Lung (tissue), 12 donors: ENCODE measurements around the gene MICAL2. TPM values are rescaled to one million over a fixed set of nuclear protein-coding genes. Genes with fewer than 3 reads are reported as not detected.

ENCODE experiments used
- ATAC-seq: fragments of 200-7000 bp; cut with Tn5 transposase; one replicate; pipeline ENCODE4 v1.9.1; 2020; ENCODE audit warnings: moderate number of reproducible peaks; ENCODE audit not compliant: insufficient read depth, low FRiP score
- DNase-seq, 3 donors: peaks; one replicate each; pipeline ENCODE4 v3.0.0-alpha.2; 2013 to 2017
- H3K27ac ChIP-seq, 2 donors: one replicate each; pipeline ENCODE4 v1.5.1; 2013; ENCODE audit warnings: mild to moderate bottlenecking in 2 of 2, moderate library complexity in 2 of 2, control low read depth in 1 of 2, inconsistent platforms in 1 of 2, low read depth in 1 of 2, low read length in 1 of 2
- H3K27me3 ChIP-seq, 3 donors: one replicate each; pipeline ENCODE4 v1.5.1; 2013; ENCODE audit warnings: low read length in 2 of 3; ENCODE audit not compliant: control insufficient read depth in 3 of 3, insufficient read depth in 3 of 3
- H3K36me3 ChIP-seq, 4 donors: one replicate each; pipeline ENCODE4 v1.5.1; 2013; ENCODE audit warnings: low read length in 4 of 4, mild to moderate bottlenecking in 1 of 4, moderate library complexity in 1 of 4; ENCODE audit not compliant: control insufficient read depth in 4 of 4, insufficient read depth in 4 of 4
- H3K4me1 ChIP-seq, 5 donors: one replicate each; pipeline ENCODE4 v1.5.1; 2013; ENCODE audit warnings: low read length in 5 of 5, mild to moderate bottlenecking in 2 of 5, moderate library complexity in 1 of 5; ENCODE audit not compliant: control insufficient read depth in 5 of 5, insufficient read depth in 5 of 5
- H3K4me3 ChIP-seq: one replicate; pipeline ENCODE4 v1.5.1; 2013; ENCODE audit warnings: mild to moderate bottlenecking, control low read depth, moderate library complexity
- H3K9ac ChIP-seq, 2 donors: one replicate each; pipeline ENCODE4 v1.5.1; 2013; ENCODE audit warnings: low read length in 2 of 2, control low read depth in 1 of 2; ENCODE audit not compliant: insufficient read depth in 1 of 2
- H3K9me3 ChIP-seq, 4 donors: one replicate each; pipeline ENCODE4 v1.5.1; 2013; ENCODE audit warnings: low read length in 3 of 4, mild to moderate bottlenecking in 1 of 4, moderate library complexity in 1 of 4; ENCODE audit not compliant: control insufficient read depth in 4 of 4, insufficient read depth in 3 of 4
- CTCF ChIP-seq: IDR thresholded peaks from 2 replicates; pipeline ENCODE4 v1.5.1; 2012; ENCODE audit warnings: mild to moderate bottlenecking; ENCODE audit errors: control extremely low read depth, extremely low read depth
- WGBS, 2 donors: extraction: QIAGEN DNeasy Blood & Tissue Kit; methylation state at CpG; one replicate each; pipeline ENCODE4 v1.1.7; 2013; 5-methylcytosine and 5-hydroxymethylcytosine counted together
- polyA plus RNA-seq, 2 donors: library from polyadenylated mRNA; stranded (reverse); fragments of 200-250 nt; gene quantifications; one replicate each; pipeline ENCODE4 v1.2.1, GENCODE V29; 2013
- total RNA-seq, 2 donors: library from RNA; depleted of rRNA in 1 of 2; stranded (reverse); fragments of >200 nt in 1 of 2; gene quantifications; one replicate each; pipeline ENCODE4 v1.2.1, GENCODE V29; 2014 to 2021
- donor health status: control.
- donor health status: control.
- donor health status: Bipolar disorder and iron deficiency.
- donor health status: healthy.
- donor health status: DM: yes; HTN: yes; CAD: no.

MICAL2 gene
- total and polyA plus RNA-seq, 4 donors = 38.2 to 218 (median 99.6) TPM

GRCh38 chr11:12245549-12246016 is 135.2 kb downstream of the MICAL2 start:
- 78 to 92% methylated on average over 3 of the region's 3 CpGs for WGBS, 2 donors
- ATAC-seq (peak; percentile 21), DNase-seq (no peak)
- H3K27me3 ChIP-seq = no peaks in the 10 kb centered on the region
- H3K9me3 ChIP-seq = no peaks in the 10 kb centered on the region
- no peak for TF ChIP-seq CTCF
- H3K4me3 ChIP-seq = no peak overlapping the region
- peaks cover 0 to 15% (median 3%) of the 10 kb centered on the region in 4 donors for H3K36me3 ChIP-seq
- no peak overlapping the region for H3K9ac ChIP-seq
- peak overlapping the region in 1 of 2 donors; percentile 1 for H3K27ac ChIP-seq
- H3K4me1 ChIP-seq = peaks cover 9 to 24% (median 15%) of the 10 kb centered on the region in 5 donors

GRCh38 chr11:12246147-12246546 is 135.8 kb downstream of the MICAL2 start:
- DNase-seq (no peak), ATAC-seq (no peak)
- WGBS, 2 donors = 91 to 92% methylated on average over 5 of the region's 5 CpGs
- H3K27me3 ChIP-seq = no peaks in the 10 kb centered on the region
- H3K27ac ChIP-seq = peak overlapping the region in 1 of 2 donors; percentile 1
- TF ChIP-seq CTCF = no peak
- H3K4me3 ChIP-seq = no peak overlapping the region
- peaks cover 9 to 24% (median 15%) of the 10 kb centered on the region in 5 donors for H3K4me1 ChIP-seq
- no peak overlapping the region for H3K9ac ChIP-seq
- no peaks in the 10 kb centered on the region for H3K9me3 ChIP-seq
- H3K36me3 ChIP-seq = peaks cover 0 to 15% (median 1%) of the 10 kb centered on the region in 4 donors

GRCh38 chr11:12246989-12247388 is 136.6 kb downstream of the MICAL2 start:
- Histone ChIP-seq H3K4me3 (no peak overlapping the region), H3K27me3 (no peaks in the 10 kb centered on the region), H3K9ac (no peak overlapping the region), H3K4me1 (peaks cover 9 to 24% (median 15%) of the 10 kb centered on the region in 5 donors), H3K9me3 (no peaks in the 10 kb centered on the region), H3K27ac (peak overlapping the region in 1 of 2 donors; percentile 3), H3K36me3 (peaks cover 0 to 13% (median 0%) of the 10 kb centered on the region in 4 donors)
- ATAC-seq = no peak
- no peak for TF ChIP-seq CTCF
- WGBS, 2 donors = 87% methylated on average over 4 of the region's 4 CpGs
- no peak for DNase-seq
